AG08395 (cell line): Measurements from ENCODE around the gene VPS4A.
A peak's percentile ranks its signal among the peaks of the same experiment; 100 is the strongest.

Experiments used
- DNase-seq: peaks from one replicate; pipeline ENCODE4 v3.0.0; 2012; ENCODE audit warnings: mixed read lengths, low spot score

VPS4A gene

GRCh38 chr16:69307091-69307490, 4.1 kb upstream of the VPS4A start:
- no peak for DNase-seq

GRCh38 chr16:69307856-69308255, 3.3 kb upstream of the VPS4A start:
- DNase-seq, result no peak

- DNase-seq, result no peak
These were observed 1.8 kb upstream of the VPS4A start for GRCh38 chr16:69309316-69309715.

GRCh38 chr16:69311533-69312387, 610 bp downstream of the VPS4A start:
- DNase-seq, result peak; percentile 41

GRCh38 chr16:69313469-69313868, 2.3 kb downstream of the VPS4A start:
- no peak for DNase-seq

- no peak for DNase-seq
These were observed 3.4 kb downstream of the VPS4A start for GRCh38 chr16:69314534-69314933.

GRCh38 chr16:69315486-69316311, 4.5 kb downstream of the VPS4A start:
- DNase-seq, result no peak

GRCh38 chr16:69316595-69317034, 5.5 kb downstream of the VPS4A start:
- no peak for DNase-seq

GRCh38 chr16:69318177-69318910, 7.2 kb downstream of the VPS4A start:
- no peak for DNase-seq

- DNase-seq, result no peak
These were observed 7.8 kb downstream of the VPS4A start for GRCh38 chr16:69318911-69319289.

GRCh38 chr16:69319381-69319780, 8.2 kb downstream of the VPS4A start:
- no peak for DNase-seq

- DNase-seq, result no peak
These were observed 8.9 kb downstream of the VPS4A start for GRCh38 chr16:69319826-69320739.

- no peak for DNase-seq
These were observed 9.6 kb downstream of the VPS4A start for GRCh38 chr16:69320740-69321073.

- no peak for DNase-seq
These were observed 9.9 kb downstream of the VPS4A start for GRCh38 chr16:69321080-69321479.

- DNase-seq, result no peak
These were observed 11.2 kb downstream of the VPS4A start for GRCh38 chr16:69322343-69322742.

- DNase-seq, result no peak
These were observed 12.3 kb downstream of the VPS4A start for GRCh38 chr16:69323415-69323814.

GRCh38 chr16:69324013-69324531, 12.9 kb downstream of the VPS4A start:
- DNase-seq, result no peak

- no peak for DNase-seq
These were observed 13.6 kb downstream of the VPS4A start for GRCh38 chr16:69324585-69325253.

- no peak for DNase-seq
These were observed 14.6 kb downstream of the VPS4A start for GRCh38 chr16:69325784-69326171.

- no peak for DNase-seq
These were observed 15.2 kb downstream of the VPS4A start for GRCh38 chr16:69326172-69326873.
